ENCODE data around the gene WDR70.

DNA sequence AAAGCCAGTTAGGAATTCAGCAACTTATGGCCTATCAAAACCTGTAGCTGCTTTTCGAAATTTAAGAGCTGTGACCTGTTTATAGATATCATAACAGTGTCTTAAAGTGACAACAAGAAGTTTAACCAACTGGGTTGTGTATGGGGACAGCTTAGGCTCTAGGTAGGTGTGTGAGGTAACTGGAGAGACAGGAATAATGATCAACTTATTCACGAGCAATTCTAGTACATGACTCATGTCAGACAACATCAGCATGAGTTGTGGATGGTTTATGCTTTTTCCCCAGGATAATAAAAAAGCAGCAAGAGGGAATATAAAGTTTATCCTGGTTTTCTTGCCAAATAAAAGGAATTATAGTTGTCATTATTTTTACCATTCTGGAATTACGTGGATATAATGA is 372.1 kb downstream of the WDR70 start:
- TF ChIP-seq POLR2A (IDR thresholded peaks at IDR 0.05), result no peak
- TF ChIP-seq, protein P1, sequence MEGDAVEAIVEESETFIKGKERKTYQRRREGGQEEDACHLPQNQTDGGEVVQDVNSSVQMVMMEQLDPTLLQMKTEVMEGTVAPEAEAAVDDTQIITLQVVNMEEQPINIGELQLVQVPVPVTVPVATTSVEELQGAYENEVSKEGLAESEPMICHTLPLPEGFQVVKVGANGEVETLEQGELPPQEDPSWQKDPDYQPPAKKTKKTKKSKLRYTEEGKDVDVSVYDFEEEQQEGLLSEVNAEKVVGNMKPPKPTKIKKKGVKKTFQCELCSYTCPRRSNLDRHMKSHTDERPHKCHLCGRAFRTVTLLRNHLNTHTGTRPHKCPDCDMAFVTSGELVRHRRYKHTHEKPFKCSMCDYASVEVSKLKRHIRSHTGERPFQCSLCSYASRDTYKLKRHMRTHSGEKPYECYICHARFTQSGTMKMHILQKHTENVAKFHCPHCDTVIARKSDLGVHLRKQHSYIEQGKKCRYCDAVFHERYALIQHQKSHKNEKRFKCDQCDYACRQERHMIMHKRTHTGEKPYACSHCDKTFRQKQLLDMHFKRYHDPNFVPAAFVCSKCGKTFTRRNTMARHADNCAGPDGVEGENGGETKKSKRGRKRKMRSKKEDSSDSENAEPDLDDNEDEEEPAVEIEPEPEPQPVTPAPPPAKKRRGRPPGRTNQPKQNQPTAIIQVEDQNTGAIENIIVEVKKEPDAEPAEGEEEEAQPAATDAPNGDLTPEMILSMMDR (IDR thresholded peaks at IDR 0.05), result no peak

All from Peyer's patch (tissue), 4 donors.